Anterior cingulate cortex (tissue), 58 donors: Measurements from ENCODE around the gene FZR1.

Source experiments
- DNase-seq, 58 donors: peaks; one replicate each; lab custom pipeline; 2025; lab: John Stamatoyannopoulos, UW

FZR1 gene

DNA sequence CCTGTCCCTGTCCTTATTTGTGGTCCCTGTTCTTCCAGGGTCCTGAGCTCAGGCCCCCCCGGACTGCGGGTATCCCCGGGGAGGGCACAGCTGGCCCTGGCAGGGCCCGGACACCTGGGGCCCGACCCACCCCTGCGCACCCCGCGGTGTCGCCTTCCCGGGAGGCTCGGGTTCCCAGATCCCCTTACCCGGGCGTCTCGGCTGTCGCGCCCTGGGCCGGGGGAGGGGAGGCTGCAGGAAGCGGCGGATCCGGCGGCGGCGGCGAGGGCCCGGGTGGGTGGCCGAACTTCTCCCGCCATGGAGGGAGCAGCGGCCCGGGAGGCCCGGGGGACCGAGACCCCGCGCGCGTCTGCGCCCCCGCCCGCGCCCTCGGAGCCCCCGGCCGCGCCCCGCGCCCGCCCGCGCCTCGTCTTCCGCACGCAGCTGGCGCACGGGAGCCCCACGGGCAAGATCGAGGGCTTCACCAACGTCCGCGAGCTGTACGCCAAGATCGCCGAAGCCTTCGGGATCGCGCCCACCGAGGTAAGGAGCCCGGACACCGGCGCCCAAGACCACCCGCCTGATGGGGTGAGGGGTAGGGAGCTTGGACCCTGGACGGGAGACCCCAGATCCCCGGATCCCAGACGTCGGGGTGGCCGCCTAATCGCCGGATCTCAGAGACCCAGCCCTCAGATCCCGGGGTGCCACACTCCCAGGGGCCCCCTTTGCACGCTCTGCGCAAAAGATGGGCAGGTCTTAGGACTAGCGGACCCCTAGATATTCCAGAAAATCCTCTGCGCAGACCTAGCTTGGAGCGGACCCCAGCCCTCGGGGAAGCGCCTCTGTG lies 79.4 kb downstream of the FZR1 start, which contains the start of gene GIPC3:
GIPC3 (plus strand) TSS at position 178 of the 826 bp plus-strand sequence; CDS start at position 298, 120 bp downstream.
- DNase-seq, result no peak

DNA sequence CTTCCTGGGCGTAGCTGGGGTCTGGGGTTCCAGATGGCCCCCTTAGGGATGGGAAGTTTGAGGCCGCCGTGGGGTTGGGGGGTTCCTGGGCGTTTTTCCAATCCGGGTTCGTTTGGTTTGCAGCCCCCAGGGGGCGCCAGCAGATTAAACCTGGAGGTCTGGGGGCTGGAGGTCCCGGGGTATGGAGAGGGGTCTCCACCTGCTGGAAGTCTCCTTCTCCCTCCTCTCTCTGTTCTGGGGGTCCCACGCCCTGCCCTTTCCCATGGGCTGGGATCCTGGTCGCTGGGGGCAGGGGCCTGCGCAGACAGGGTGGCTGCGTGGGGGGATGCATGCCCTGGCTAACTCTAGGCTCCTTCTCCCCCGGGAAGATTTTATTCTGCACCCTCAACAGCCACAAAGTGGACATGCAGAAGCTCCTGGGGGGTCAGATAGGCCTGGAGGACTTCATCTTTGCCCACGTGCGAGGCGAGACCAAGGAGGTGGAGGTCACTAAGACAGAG lies 80.1 kb downstream of the FZR1 start:
- DNase-seq, result no peak

DNA sequence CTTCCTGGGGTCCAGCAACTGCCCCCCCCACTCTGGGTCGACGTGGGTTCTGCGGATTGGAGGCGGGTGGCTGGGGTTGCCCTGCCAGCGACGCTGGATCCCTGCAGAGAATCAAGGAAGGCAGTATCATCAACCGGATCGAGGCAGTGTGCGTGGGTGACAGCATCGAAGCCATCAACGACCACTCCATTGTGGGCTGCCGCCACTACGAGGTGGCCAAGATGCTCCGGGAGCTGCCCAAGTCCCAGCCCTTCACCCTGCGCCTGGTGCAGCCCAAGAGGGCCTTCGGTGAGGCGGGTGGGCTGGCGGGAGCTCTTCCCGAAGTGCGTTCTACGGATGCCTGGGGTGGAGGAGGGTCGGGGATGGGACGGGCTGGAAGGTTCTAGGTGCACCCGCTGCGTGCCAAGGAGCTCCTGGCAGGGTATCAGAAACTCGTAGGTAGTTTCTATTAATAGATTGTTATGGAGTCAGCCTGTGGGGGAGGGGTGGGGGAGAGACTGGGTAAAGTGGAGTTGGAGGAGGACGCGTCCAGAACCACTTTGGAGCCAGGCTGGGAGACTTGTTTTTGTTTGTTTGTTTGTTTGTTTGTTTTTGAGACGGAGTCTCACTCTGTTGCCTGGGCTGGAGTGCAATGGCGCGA lies 80.7 kb downstream of the FZR1 start:
- DNase-seq, result no peak
